HG03139 (cell line): Measurements from ENCODE around the gene RMDN3.

Experiments
- ATAC-seq: cut with Tn5 transposase; IDR thresholded peaks from one replicate; pipeline ENCODE4 v1.9.1; 2021; ENCODE audit not compliant: unreplicated experiment

RMDN3 gene

DNA sequence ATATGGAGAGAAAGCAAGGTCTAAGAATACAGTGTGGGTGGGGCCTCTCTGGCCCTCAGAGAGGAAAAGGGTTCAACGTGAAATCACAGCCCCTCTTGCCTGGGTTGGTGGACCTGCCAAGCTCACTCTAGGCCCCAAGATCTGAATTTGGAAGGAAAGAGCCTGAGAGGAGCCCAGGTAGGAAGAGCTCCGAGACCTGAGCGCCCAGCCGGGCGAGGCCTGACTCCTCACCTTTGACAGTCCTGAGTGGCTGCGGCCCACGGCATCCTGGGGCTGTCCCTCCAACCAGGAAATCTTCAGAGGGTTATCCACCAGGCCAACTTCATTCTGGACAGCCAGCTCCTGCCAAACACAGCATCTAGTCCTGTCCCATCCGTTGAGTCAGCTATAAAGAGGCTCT is 18.4 kb upstream of the RMDN3 start:
- no peak for ATAC-seq

DNA sequence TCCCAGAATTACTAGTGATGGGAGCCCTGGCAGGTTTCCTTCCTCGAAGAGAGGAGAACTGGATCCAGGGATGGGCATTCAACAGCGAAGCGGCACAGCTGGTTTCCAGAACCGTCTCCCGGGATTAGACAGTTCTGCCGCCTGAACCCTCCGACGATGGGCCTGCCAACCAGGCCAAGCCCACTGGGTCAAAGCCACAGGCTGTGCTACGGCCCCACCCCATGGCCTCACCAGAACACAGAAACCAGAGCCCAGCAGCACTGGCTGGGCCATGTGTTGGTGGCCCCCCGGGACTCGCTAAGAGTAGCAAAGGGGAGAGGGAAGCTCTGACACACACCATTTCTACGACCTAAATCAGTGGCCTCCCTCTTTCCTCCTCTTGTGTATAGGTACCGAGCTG is 17.0 kb upstream of the RMDN3 start:
- no peak for ATAC-seq

DNA sequence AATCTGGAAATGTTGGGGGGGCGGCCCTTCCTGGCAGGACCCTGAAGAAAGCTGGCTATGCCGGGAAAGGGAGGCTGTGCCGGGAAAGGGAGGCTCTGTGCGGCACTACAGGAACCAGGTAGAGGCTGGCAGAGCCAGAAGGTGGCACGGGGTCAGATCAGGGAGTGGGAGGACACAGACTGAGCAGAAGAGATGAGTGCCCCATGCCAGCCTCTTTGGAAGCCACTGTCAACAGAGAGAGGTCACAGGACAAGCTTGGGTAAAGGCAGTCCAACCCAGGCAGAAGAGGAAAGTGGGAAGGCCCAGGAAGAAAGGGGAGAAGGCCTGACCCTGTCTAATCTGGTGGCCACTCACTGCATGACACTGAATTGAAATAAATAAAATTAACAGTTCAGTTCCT is 16.2 kb upstream of the RMDN3 start:
- ATAC-seq = no peak

DNA sequence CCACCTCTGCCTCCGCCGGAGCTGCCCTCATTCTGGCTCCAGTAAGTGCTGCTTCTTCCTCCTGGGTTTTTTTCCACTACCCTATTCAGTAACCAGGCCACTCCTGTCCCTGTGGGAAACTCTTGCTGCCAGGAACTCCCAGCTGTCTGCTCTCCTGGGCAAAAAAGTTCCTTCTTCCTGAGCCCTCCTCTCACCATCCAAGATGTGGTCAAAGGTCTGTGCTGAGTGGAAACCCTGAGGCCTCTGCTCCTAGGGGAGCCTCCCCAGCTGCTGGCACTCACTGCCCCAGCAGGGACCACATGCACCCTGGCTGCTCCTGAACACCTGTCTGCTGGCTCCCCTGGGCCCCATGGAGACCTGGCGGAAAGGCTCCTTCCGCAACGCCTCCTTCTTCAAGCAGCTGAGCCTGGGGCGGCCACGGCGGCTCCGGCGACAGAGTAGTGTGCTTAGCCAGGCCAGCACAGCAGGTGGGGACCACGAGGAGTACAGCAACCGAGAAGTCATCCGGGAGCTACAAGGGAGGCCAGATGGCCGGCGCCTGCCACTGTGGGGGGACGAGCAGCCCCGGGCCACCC is 15.2 kb upstream of the RMDN3 start:
- no peak for ATAC-seq

DNA sequence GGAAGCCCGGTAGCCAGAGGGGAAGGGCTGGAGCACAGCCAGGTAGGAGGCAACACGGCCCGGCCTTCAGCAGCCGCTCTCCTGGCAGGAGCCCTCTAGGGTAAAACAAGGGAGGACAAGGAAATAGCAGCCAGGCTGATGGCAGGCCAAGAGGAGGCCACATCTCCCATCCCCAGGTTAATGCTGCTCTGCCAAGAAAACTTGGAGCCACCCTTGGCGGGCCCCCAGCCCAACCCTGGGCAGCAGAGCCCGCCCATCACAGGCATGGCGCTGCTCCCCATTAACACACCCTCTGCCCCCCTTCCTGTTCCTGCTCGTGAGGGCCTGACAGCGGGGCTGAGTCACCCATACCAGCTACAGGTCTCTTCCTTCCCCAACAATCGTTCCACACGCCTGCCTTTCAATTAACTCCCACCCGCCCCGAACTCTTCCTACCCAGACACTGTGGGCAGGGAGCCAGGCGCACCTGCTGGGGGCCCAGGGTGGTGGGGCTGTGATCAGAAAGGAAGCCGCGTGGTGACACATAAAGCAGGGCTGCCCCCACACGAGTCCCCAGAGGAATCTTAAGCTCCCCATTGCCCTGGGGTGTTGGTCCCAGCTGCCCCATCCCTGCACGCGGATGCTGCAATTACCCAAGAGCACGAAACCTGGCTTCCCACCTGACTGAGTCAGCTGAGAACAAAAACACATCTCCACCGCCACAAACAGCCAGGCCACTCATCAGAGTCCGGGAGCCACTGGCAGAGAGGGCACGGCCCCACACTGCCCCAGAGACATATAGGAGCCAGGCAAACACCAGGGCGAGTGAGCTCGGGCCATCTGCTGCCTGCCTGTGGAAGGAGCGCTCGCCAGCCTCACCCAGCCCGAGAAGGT is 14.5 kb upstream of the RMDN3 start, which contains the start of gene C15orf62:
Gene C15orf62, plus strand, starts transcription at position 707 of the 873 bp plus-strand sequence. CDS start 516 bp downstream, outside the sequence.
- peak; percentile 42 for ATAC-seq

DNA sequence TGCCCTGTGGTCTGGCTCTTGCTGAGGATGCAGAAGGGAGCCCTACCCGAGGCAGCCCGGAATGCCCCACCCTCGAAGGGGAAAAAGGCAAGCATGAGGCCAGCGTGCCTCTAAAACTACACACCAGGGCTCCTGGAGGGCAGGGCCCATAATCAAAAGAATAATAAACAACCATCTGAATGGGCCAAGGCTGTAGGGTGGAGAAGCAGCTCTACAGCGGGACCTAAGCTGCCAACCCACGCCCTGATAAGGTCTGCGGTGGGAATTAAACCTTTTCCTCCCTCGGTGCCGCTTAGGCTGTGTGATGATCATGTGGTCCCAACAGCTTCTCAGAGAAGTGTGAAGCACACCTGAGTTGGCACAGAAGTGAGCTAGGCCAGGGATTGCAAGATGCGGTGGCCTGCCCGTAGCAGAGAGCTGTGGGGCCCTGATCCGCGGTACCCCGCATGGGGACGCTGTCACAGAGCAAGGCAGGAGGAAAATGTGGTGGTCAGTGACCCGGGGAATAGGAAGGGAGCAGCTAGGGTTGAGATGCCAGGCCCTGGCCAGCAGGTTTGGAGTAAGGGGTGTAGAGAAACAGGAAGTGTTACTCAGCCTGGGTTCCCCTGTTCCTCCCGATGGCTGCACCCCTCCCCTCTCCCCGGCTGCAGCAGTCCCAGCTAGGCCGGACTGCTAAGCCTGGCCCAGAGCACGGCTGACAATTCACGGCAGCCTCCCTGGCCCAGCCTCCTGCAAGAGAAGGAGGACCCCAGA is 13.6 kb upstream of the RMDN3 start:
- ATAC-seq = peak; percentile 1

DNA sequence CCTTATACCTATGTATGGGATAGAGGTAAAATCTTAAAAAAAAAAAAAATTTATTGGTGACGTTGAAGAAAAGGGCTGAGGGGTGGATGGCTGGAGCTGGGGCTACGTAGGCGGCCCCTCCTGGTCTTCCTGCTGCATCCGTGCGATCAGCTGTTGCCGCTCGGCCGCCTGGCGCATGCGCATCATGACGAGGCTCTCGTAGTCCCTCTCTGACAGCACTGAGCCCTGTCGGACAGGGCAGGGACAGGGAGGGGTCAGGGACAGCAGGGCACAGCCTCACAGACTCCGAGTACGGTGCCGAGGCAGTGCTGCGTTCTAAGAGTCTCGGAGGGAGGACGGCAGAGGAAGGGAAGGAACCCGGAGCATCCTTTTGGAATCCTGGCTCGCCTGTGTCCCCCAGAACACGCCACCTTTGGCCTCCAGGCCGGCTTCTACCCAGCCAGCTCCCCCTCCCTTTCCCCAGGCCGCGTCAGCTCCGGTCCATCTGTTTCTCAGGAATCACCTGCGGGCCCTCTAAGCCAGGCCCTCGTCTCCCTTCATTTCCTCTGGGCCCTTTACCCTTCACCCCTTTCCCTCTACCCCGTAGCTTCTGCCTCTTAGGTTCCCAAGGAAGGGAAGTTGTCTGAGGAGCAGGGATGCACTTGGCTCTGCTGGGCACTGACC is 12.9 kb upstream of the RMDN3 start:
- ATAC-seq = no peak

DNA sequence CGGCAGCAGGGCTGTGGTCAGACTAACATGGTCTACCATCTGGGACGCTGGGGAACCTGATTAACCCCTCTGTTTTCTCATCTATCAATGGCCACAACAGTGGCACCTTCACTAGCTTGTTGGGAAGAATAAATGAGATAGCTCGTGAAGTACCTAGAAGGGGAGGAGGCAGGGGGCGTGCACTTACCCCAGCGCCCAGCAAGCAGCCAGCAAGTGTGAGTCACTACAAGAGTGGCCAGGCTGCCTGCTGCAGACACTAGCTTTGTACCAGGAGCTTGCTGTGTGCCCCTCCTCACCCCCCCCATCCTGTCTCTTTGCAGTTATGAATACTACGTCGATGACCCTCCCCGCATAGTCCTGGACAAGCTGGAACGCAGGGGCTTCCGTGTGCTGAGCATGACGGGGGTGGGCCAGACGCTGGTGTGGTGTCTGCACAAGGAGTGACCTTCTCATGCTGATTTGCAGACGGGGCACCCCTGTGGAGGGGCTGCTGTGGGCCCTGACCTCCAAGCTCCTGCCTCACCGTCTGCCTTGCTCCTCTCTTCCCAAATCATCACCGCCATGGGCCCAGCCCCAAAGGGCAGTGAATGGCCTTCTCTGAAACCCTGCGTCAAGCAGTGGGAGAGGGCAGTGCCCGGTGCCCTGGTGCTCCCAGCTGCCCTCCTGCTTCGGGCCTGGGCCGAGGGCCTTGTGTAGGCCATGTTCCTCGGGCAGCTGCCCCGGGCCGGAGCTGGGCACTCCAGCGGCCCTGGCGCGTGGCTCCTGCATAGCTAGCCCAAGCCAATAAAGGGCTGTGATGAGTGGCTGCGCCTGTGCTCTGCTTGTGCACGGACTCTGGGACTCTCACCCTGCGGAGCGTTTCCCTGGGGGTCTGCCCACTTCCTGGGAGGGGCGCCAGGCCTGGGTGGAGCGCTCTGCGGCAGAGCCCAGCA is 12.1 kb upstream of the RMDN3 start:
- ATAC-seq = no peak

DNA sequence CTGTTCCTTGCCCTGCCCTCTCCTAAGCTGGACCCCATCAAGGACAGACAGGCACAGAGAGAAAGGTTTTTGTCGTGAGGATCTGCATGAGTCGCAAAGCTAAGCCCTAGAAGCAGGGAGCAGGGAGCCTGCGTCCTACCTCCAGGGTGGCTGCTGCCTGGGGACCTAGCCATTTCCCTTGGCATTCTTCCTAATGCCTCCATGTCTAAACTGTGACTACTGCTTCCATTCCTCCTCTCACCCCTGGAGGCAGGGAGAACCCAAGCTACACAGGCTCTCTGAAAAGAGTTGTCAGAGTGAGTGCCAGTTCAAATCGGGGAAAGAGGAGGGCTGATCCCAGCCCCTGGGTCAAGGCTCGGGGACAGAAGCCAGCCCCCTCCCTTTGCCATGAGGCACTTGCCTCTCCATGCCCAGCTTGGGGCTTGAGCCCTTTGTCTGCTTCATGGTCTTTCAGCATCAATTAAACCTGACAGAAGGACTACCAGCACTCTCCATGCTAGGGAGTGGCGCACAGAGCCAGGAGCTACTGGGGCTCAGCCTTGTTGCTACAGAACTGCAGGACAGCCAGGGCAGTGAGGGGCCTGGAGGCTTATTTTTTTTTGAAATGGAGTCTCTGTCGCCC is 11.3 kb upstream of the RMDN3 start:
- no peak for ATAC-seq

DNA sequence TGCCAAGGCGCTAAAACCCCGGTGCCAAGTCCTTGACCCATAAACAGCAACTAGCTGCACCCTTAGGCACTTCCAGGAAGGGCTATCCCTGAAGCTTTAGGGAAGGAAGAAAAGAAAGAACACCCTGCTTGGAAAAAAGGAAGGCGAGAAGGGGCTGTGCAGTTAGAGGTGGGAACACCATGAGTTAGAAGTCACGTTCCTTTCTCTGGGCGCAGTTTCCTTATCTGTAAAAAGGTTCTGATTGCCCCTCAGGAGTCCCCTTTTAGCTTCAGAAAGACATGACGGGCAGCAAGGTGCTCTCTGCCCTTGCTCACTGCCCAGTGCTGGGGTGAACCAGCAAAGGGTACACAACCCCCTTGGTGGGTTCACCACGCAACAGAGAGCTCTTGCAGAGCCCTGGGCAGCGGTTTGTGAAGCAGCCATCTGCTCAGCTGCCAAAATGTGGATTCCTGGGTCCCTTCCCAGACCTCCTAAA is 9.6 kb upstream of the RMDN3 start:
- ATAC-seq = no peak

DNA sequence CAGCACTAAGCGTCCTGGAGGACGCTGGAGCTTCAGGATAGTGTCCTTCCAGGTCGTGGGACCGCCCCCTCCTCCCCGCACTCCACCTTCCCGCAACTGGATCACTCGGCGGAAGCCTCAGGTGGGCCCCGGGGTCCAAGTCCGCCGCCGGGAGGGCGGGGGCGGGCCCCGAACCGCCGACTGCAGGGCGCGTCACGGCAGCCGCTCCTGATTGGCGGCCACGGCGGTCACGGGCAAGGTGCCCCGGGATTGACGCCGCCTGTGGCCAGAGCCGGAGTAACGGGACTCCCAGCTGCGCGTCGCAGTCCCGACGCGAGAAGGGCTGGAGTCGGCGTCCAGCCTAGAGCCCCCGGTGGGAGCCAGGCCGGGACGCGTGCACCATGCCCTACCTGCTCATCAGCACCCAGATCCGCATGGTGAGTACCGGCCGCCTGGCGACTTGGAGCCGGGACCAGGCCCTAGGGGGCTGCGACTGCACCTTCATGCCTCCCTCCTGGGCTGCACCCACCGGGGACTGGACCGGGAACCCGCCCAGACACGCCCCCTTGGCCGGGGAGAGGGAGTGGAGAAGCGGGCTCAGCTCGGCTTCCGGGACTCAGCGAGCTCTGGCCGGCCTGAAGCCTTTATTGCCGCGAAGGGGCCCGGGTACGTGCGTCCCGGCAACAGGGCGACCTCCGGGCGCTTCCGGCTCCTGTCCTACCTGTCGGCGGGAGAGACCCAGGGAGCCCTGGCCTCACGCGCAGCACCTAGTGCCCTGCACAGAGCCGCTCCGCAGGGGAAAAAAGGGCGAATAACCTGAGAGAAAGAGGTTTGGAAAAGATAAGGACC is 9.0 kb upstream of the RMDN3 start, which contains the start of gene GCHFR:
Gene GCHFR, plus strand, starts transcription at position 268 of the 828 bp plus-strand sequence. Its CDS starts 113 bp downstream, at position 381.
- peak; percentile 32 for ATAC-seq

DNA sequence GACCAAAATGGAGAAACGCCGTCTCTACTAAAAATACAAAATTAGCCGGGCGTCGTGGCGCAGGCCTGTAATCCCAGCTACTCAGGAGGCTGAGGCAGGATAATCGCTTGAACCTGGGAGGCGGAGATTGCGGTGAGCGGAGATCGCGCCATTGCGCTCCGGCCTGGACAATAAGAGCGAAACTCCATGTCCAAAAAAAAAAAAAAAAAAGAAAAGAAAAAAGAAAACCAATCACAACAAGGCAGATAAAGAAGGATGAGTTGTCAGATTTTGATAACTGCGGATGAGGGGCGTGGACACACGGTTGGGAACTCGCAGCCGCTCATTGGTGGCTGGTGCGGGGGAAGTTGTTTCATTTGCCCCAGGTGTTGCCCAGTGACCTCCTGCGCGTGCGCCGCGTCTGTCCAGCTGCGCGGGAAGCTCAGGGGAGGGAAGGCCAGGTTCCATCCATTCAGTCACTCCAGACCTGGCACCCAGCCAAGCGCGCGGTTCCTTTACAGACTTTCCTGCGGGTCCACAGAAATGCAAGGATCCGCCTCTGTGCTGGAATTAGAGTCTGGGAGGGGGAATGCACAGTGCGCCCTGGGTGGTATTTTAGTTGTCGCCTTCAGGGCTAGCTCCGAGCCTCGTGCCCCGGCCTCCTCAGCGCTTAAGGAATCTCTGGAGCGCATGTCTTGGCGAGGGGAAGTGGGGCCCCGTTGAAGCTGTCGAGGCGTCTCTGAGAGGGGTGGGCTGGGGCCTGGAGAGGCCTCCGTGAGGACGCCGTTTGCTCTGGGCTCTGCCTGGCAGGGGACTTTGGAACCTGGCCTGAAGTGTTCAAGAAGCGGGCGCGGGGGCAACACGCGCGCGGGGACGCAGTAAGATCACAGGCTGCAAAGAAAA is 8.1 kb upstream of the RMDN3 start:
- ATAC-seq = no peak

DNA sequence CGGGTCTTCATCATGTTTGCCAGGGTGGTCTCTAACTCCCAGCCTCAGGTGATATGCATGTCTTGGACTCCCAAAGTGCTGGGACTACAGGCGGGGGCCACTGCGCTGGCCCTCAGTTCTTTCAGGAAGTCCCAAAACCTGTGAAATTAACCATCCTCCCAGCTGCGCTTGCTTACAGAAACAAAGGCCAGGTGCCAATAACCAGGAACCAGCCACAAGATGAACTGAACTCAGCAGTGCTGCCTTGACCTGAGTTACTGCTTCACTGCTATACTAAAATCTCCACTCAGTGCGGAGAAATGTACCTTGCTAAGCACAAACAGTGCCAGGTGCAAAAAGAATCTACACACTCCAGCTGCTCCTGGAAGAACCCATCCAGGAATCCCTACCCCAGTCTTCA is 4.9 kb upstream of the RMDN3 start:
- no peak for ATAC-seq

DNA sequence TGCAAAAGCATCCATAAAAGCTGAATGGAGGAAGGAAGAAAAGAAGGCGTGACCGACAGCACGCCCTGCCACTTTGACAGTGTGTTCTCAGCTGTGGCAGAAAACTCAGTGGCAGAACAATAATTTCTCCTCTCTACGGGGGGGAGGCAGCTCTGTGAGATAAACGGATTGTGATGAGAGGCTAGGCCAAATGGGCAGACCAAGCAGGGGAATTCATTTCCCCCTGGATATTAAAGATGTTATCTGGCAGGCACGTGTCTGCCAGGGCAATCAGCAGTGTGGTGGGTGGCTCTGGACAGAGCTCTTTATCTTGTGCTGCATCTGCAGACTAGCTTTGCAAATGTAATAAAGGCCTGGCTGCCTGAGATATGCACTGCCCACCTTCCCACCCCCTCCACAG is 1.9 kb upstream of the RMDN3 start:
- ATAC-seq = no peak

DNA sequence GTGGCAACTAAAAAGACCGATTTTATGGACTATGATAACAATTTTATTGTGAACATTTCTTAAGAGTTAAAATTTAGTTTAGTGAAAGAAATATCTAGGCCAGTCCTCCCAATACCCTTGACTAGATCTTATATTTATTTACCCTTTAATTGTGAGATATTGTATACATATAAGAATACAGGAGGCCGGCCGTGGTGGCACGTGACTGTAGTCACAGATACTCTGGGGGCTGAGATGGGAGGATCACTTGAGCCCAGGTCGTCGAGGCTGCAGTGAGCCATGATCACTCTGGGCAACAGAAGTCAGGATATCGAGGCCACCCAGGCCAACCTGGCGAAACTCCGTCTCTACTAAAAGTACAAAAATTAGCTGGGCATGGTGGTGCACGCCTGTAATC is 756 bp upstream of the RMDN3 start:
- ATAC-seq = no peak

DNA sequence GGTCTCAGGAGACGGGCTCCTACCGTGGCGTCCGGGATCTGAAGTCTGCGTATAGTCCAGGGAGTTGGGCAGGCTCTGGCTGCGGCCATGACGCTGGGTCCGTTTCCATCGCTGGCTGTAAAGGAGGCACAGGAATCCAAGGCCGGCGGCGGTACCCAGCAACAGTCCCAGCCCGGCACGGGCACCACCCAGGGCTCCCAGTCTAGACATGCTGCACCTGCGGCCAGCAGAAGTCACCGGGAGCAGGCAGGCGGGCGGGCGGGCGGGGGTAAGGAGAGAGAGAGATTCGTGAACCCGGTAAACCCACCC is 526 bp downstream of the RMDN3 start:
- peak; percentile 10 for ATAC-seq

DNA sequence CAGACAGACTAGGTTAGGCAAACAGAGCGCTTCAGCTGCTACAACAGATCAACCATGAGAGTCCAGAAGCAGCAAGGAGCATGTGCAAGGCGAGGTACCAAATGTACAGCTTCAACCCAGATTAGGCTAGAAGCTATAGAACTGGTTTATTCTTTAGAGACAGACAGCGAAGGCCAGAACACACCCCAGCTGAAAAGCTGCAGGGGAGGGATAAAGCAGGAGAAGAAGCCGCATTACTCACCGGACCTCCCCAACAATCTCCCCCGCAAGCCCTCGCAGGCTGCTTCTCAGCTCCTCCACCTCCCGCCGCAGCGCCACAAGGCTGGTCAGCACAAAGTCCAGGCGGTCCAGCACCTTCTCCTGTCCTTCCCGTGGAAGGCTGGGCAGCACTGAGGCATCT is 3.3 kb downstream of the RMDN3 start:
- no peak for ATAC-seq

DNA sequence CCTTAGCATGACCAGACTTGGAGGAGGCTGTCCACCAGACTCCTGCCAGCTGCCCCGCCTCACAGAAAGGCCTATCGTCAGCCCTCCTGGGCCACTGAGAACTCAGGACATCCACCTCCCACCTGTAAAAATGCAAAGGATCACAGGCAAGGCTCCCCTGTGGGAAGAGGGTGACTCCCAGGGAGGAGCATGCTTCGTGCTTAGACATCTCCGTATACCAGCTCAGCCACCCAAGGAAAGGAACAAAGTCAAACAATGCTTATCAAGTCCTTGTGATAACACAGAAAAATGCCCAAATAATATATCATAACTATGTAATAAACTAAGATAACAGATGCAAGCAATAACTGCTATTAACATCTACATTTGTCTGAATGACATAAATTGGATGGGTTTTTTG is 4.2 kb downstream of the RMDN3 start:
- no peak for ATAC-seq
